HG03103 (cell line): ENCODE measurements around the gene MARCHF2.

Experiments
- ATAC-seq: cut with Tn5 transposase; IDR thresholded peaks from one replicate; pipeline ENCODE4 v1.9.1; 2021; ENCODE audit warnings: low read depth; ENCODE audit not compliant: unreplicated experiment

The MARCHF2 gene

GRCh38 chr19:8473648-8474476, 60.8 kb downstream of the MARCHF2 start:
- ATAC-seq: no peak

- ATAC-seq: no peak
Measured at GRCh38 chr19:8475005-8475404, 61.9 kb downstream of the MARCHF2 start.

GRCh38 chr19:8476524-8476923, 63.4 kb downstream of the MARCHF2 start:
- no peak for ATAC-seq

DNA sequence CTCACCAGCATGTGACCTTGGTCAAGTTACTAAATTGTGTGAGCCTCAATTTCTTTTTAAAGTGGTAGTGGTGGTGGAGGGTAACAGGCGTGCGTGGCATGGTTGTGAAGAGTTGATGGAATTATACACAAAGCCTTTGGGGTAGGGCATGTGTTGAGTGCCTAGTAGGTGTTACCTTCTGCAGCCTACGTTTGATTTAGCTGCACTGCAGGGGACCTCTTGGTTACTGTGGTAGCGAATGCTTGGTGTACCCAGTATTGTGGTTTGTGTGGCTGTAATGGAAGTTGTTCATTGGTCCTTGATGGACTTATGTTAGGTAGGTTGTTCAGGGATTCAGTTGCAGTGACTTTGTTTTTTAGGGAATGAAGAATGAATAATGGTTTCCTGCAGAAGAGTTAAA, 64.8 kb downstream of the MARCHF2 start:
- no peak for ATAC-seq

DNA sequence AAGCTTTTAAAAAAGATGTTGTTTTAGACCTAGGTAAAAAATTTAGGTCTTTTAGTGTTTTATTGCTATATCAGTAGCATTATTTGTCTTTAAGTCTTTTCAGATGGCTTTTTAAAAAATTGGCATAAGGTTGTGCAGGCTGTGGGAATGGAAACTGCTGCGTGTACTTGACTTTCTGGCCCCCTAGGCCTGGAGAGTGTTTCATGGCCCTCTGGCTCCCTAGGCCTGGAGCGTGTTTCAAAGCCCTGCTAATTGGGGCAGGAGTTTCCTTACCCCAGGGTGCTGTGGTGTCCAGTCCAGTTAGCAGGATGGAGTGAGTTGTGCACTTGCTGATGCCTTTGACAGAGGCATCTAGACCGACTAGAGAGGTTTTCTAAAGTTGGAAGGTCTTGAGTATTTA, 65.5 kb downstream of the MARCHF2 start:
- no peak for ATAC-seq

DNA sequence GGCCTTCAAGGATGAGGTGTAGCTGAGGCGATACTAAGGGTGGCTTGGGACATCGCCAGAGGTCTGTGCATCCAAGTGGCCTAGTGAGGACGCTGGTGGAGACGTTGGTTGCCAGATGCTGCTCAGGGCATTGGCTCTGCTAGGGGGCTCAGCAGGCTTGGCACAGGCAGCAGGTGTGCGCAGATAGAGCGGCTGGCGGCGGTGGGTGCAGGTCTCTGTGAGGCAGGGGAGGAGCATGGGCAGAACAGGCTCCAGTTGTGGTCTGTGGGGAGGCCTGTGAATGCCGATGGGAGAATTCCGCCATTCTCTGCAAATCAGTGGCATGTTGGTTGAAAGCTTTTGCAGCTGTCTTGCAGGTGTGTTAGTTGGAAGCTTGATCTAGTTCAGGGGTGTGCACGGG, 68.1 kb downstream of the MARCHF2 start:
- no peak for ATAC-seq

DNA sequence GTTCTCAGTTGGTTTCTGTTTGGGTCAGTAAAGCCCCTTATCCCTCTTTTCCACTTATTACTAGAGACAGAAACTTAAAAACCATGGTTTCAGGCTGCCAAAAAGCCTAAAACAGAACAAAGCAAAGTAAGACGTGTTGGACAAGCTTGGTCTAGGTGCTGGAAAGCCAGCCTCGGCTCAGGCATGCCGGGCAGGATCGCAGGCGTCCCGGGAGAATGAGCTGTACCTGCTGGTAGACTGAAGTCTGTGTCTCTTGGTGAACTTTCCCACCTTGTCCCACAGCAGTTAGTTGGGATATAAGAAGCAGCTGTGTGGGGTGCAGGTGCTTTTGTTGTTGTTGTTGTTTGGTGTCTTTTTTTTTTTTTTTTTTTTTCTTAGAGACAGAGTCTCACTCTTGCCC, 68.5 kb downstream of the MARCHF2 start:
- no peak for ATAC-seq

GRCh38 chr19:8482696-8483095, 69.6 kb downstream of the MARCHF2 start:
- ATAC-seq: no peak

GRCh38 chr19:8483165-8483564, 70.1 kb downstream of the MARCHF2 start:
- no peak for ATAC-seq

DNA sequence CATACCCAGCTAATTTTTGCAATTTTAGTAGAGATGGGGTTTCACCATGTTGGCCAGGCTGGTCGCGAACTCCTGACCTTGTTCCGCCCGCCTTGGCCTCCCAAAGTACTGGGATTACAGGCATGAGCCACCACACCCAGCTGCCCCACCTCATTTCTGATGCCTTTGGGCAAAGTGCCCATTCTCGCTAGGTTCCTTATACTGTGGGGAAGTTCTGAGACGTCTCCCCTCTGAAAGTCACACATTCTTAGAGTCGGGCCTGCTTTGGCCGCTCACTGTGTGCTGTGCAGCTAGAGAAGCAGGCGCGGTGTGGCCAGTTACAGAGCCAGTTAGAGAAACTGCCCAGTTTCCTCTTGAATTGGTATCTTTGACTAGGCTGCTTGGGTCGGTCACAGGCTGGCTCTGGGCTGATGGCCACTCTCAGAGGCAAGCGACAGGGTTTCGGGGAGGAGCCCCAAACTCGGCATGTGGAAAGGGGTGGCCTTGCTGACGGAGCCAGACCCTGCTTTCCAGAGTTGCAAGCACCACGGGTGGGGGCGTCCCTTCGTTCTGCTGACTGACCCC, 71.3 kb downstream of the MARCHF2 start:
- ATAC-seq: no peak

DNA sequence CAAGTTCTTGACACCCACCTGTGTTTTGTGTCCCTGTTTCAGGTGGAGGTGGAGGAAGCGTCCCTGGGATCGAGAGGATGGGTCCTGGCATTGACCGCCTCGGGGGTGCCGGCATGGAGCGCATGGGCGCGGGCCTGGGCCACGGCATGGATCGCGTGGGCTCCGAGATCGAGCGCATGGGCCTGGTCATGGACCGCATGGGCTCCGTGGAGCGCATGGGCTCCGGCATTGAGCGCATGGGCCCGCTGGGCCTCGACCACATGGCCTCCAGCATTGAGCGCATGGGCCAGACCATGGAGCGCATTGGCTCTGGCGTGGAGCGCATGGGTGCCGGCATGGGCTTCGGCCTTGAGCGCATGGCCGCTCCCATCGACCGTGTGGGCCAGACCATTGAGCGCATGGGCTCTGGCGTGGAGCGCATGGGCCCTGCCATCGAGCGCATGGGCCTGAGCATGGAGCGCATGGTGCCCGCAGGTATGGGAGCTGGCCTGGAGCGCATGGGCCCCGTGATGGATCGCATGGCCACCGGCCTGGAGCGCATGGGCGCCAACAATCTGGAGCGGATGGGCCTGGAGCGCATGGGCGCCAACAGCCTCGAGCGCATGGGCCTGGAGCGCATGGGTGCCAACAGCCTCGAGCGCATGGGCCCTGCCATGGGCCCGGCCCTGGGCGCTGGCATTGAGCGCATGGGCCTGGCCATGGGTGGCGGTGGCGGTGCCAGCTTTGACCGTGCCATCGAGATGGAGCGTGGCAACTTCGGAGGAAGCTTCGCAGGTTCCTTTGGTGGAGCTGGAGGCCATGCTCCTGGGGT, 72.7 kb downstream of the MARCHF2 start:
- ATAC-seq: no peak

DNA sequence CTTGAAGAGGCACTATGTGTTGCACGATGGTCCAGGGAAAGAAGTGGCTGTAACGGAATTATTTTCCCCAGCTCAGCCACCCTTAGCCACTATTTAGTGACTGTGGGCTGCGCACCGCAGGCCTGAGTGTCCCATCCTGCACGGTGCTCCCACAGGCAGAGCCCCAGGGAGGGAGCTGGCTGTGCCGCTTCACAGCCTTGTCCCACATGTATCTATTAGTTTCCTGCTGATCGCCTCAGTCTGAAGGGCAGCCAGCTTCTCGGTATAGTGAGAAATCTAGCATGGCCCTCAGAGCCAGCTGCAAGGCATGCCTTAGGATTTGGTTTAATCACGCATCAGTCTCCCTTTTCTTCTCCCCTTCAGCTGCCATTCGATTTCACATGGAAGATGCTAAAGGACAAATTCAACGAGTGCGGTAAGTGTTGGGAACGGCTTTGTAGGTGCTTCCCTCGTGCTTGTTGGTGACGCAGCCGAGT, 73.6 kb downstream of the MARCHF2 start:
- ATAC-seq: no peak

- ATAC-seq: no peak
Measured at GRCh38 chr19:8487137-8487851, 74.2 kb downstream of the MARCHF2 start.

DNA sequence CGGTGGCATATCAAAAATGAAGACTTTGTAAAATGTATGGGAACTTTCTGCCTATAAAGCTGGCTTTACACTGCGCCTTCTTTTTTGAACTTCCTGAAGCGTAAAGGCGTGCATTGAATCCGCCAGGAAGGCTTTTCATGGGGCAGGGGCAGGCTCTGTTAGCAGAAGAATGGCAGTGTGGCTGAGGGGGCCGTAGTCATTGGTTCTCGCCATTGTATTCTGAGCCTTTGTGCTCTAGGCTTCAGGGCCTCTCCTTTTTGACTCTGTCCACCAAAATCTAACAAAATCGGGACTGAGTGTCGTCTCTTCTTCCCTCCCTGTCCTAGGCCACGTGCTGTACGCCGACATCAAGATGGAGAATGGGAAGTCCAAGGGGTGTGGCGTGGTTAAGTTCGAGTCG, 75.3 kb downstream of the MARCHF2 start:
- no peak for ATAC-seq
